Measurements from ENCODE around the gene MYPOP.

Gene MYPOP

GRCh38 chr19:45887200-45887710 is 15.2 kb downstream of the MYPOP start:
- peaks cover 13% of the 10 kb centered on the region for H3K79me1 ChIP-seq (ENCODE audit: low read depth, low read length)
- H4K91ac ChIP-seq (ENCODE audit: low read depth, low read length, poor library complexity): peak overlapping the region; percentile 32
- H2BK120ac ChIP-seq (ENCODE audit: low read depth, low read length): no peak overlapping the region
- peaks cover 0 to 4% of the 10 kb centered on the region in 2 donors for H3K9me3 ChIP-seq (replicated peaks in 1 of 2; ENCODE audit: control insufficient read depth in 2 of 2, insufficient read depth in 1 of 2, low read depth in 1 of 2, low read length in 2 of 2)
- no peak overlapping the region for H3K4ac ChIP-seq (ENCODE audit: low read length)
- H3K4me3 ChIP-seq (ENCODE audit: low read length in 2 of 2): peak overlapping the region; percentile 81 to 98
- H2BK5ac ChIP-seq (ENCODE audit: low read length): no peak overlapping the region
- H2AK5ac ChIP-seq (ENCODE audit: low read depth, low read length): peak overlapping the region; percentile 98
- H3K27ac ChIP-seq (replicated peaks; ENCODE audit: low read length): peak overlapping the region; percentile 11
- H3K27me3 ChIP-seq (ENCODE audit: control insufficient read depth in 3 of 3, insufficient read depth in 3 of 3, low read depth in 1 of 3, low read length in 3 of 3): no peaks in the 10 kb centered on the region
- peak overlapping the region; percentile 93 for H2AFZ ChIP-seq (ENCODE audit: low read length)
- no peak overlapping the region for H3K23ac ChIP-seq (ENCODE audit: low read depth, low read length, poor library complexity)
- H2BK12ac ChIP-seq (ENCODE audit: low read length): no peak overlapping the region
- H3K36me3 ChIP-seq (replicated peaks in 1 of 2; ENCODE audit: control insufficient read depth in 2 of 2, insufficient read depth in 2 of 2, low read length in 2 of 2): peaks cover 9 to 21% of the 10 kb centered on the region in 2 donors
- H3K4me2 ChIP-seq (ENCODE audit: insufficient read depth, low read length, poor library complexity, severe bottlenecking): peak overlapping the region; percentile 94
- peak overlapping the region; percentile 72 for H3K9ac ChIP-seq (ENCODE audit: low read depth, low read length, poor library complexity)
- peak overlapping the region; percentile 95 for H3K18ac ChIP-seq (ENCODE audit: low read length)
- no peak for DNase-seq (ENCODE audit: low spot score)
- peak overlapping the region; percentile 68 for H4K8ac ChIP-seq (ENCODE audit: low read depth, low read length)
- H3K4me1 ChIP-seq (ENCODE audit: control insufficient read depth in 2 of 2, insufficient read depth in 1 of 2, low read depth in 1 of 2, low read length in 2 of 2): peaks cover 8 to 15% of the 10 kb centered on the region in 2 donors
- no peak overlapping the region for H2BK15ac ChIP-seq (ENCODE audit: low read length)
- WGBS, 2 donors (ENCODE audit: extremely low coverage in 2 of 2, insufficient read length in 2 of 2, insufficient replicate concordance in 1 of 2): no CpG with 5 or more reads among the region's 10 CpGs
- H3K14ac ChIP-seq (ENCODE audit: low read length): no peak overlapping the region

GRCh38 chr19:45886427-45887199 is 15.8 kb downstream of the MYPOP start:
- DNase-seq (ENCODE audit: low spot score): peak; percentile 91
- H3K23ac ChIP-seq (ENCODE audit: low read depth, low read length, poor library complexity): peak overlapping the region; percentile 98
- H4K91ac ChIP-seq (ENCODE audit: low read depth, low read length, poor library complexity): no peak overlapping the region
- H3K27me3 ChIP-seq (ENCODE audit: control insufficient read depth in 3 of 3, insufficient read depth in 3 of 3, low read depth in 1 of 3, low read length in 3 of 3): no peaks in the 10 kb centered on the region
- peak overlapping the region; percentile 72 for H3K9ac ChIP-seq (ENCODE audit: low read depth, low read length, poor library complexity)
- no CpG with 5 or more reads among the region's 32 CpGs for WGBS, 2 donors (ENCODE audit: extremely low coverage in 2 of 2, insufficient read length in 2 of 2, insufficient replicate concordance in 1 of 2)
- peak overlapping the region; percentile 98 for H2AK5ac ChIP-seq (ENCODE audit: low read depth, low read length)
- H2BK15ac ChIP-seq (ENCODE audit: low read length): no peak overlapping the region
- peaks cover 13% of the 10 kb centered on the region for H3K79me1 ChIP-seq (ENCODE audit: low read depth, low read length)
- H3K27ac ChIP-seq (replicated peaks; ENCODE audit: low read length): peak overlapping the region; percentile 85
- peak overlapping the region; percentile 95 for H3K18ac ChIP-seq (ENCODE audit: low read length)
- peak overlapping the region; percentile 68 for H4K8ac ChIP-seq (ENCODE audit: low read depth, low read length)
- H2BK120ac ChIP-seq (ENCODE audit: low read depth, low read length): no peak overlapping the region
- peak overlapping the region; percentile 94 for H3K4me2 ChIP-seq (ENCODE audit: insufficient read depth, low read length, poor library complexity, severe bottlenecking)
- H3K4me1 ChIP-seq (ENCODE audit: control insufficient read depth in 2 of 2, insufficient read depth in 1 of 2, low read depth in 1 of 2, low read length in 2 of 2): peaks cover 8 to 18% of the 10 kb centered on the region in 2 donors
- H3K9me3 ChIP-seq (replicated peaks in 1 of 2; ENCODE audit: control insufficient read depth in 2 of 2, insufficient read depth in 1 of 2, low read depth in 1 of 2, low read length in 2 of 2): peaks cover 0 to 4% of the 10 kb centered on the region in 2 donors
- peak overlapping the region; percentile 93 for H2AFZ ChIP-seq (ENCODE audit: low read length)
- H3K4ac ChIP-seq (ENCODE audit: low read length): no peak overlapping the region
- H2BK5ac ChIP-seq (ENCODE audit: low read length): peak overlapping the region; percentile 95
- peaks cover 8 to 21% of the 10 kb centered on the region in 2 donors for H3K36me3 ChIP-seq (replicated peaks in 1 of 2; ENCODE audit: control insufficient read depth in 2 of 2, insufficient read depth in 2 of 2, low read length in 2 of 2)
- no peak overlapping the region for H3K14ac ChIP-seq (ENCODE audit: low read length)
- H3K4me3 ChIP-seq (ENCODE audit: low read length in 2 of 2): peak overlapping the region; percentile 89 to 98
- H2BK12ac ChIP-seq (ENCODE audit: low read length): no peak overlapping the region

DNA sequence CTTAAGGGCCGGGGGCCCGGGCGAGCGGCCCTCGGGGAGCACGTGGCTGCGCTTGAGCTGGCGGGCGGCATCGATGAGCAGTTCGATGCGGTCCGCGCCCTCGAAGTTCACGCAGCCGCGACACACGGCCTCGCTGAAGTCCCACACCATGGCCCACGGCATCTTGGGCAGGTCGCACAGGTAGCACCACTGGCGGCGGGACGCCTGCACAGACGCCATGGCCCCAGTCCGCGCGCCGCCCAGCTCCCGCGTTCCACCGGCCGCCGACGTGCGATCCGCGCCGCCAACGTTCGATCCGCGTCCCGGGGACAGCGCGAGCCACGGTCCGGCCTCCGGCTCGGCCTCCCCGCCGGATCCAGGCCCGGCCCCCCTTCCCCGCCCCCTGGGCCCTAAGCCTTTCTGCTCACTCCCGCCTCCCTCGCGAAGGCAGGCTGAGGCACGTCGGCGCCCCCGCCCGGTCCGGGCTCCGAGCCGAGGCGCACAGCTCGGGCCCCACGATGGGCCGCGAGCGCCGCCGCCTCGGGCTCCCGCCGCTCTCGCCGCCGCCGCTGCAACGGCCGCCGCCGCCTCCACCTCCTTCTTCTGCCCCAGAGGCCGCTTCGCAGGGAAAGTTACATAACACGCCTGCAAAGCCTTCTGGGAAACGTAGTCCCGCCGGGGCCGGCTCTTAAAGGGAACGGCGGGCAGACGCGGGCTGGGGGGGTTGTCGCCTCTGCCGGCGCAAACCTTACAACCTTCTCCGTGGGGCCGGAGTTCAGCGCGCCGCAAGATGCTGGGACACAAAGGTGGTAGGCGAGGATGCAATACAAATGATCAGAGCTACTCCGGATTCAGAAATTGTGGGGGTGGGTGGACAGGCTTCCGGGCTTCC is 16.6 kb downstream of the MYPOP start, which contains the start of gene IRF2BP1:
IRF2BP1 (minus strand) TSS at position 586 of the 871 bp plus-strand sequence; CDS start at position 219, 367 bp downstream.
- WGBS, 2 donors (ENCODE audit: extremely low coverage in 2 of 2, insufficient read length in 2 of 2, insufficient replicate concordance in 1 of 2): no CpG with 5 or more reads among the region's 107 CpGs
- peak within 1 kb of the TSS; percentile 68 for H4K8ac ChIP-seq (ENCODE audit: low read depth, low read length)

More for the DNA sequence above, 16.6 kb downstream of the MYPOP start, which contains the start of gene IRF2BP1:
- Histone ChIP-seq H3K79me1 (ENCODE audit: low read depth, low read length) (peaks cover 13% of the 10 kb centered on the region), H3K36me3 (replicated peaks in 1 of 2; ENCODE audit: control insufficient read depth in 2 of 2, insufficient read depth in 2 of 2, low read length in 2 of 2) (peaks cover 8 to 21% of the 10 kb centered on the region in 2 donors), H3K4me1 (ENCODE audit: control insufficient read depth in 2 of 2, insufficient read depth in 1 of 2, low read depth in 1 of 2, low read length in 2 of 2) (peaks cover 8 to 18% of the 10 kb centered on the region in 2 donors), H3K4me2 (ENCODE audit: insufficient read depth, low read length, poor library complexity, severe bottlenecking) (peak within 1 kb of the TSS; percentile 94), H3K27me3 (ENCODE audit: control insufficient read depth in 3 of 3, insufficient read depth in 3 of 3, low read depth in 1 of 3, low read length in 3 of 3) (no peaks in the 10 kb centered on the region), H3K9ac (ENCODE audit: low read depth, low read length, poor library complexity) (peak within 1 kb of the TSS; percentile 97), H2BK12ac (ENCODE audit: low read length) (peak within 1 kb of the TSS; percentile 58), H3K27ac (replicated peaks; ENCODE audit: low read length) (peak within 1 kb of the TSS; percentile 85), H3K18ac (ENCODE audit: low read length) (peak within 1 kb of the TSS; percentile 95), H2BK5ac (ENCODE audit: low read length) (peak within 1 kb of the TSS; percentile 95), H2AFZ (ENCODE audit: low read length) (peak within 1 kb of the TSS; percentile 93), H3K4ac (ENCODE audit: low read length) (peak within 1 kb of the TSS; percentile 4), H3K9me3 (replicated peaks in 1 of 2; ENCODE audit: control insufficient read depth in 2 of 2, insufficient read depth in 1 of 2, low read depth in 1 of 2, low read length in 2 of 2) (peaks cover 0 to 4% of the 10 kb centered on the region in 2 donors), H3K23ac (ENCODE audit: low read depth, low read length, poor library complexity) (peak within 1 kb of the TSS; percentile 98), H2AK5ac (ENCODE audit: low read depth, low read length) (peak within 1 kb of the TSS; percentile 98), H2BK15ac (ENCODE audit: low read length) (peak within 1 kb of the TSS; percentile 26), H2BK120ac (ENCODE audit: low read depth, low read length) (no peak within 1 kb of the TSS), H3K4me3 (ENCODE audit: low read length in 2 of 2) (peak within 1 kb of the TSS; percentile 89 to 98), H4K91ac (ENCODE audit: low read depth, low read length, poor library complexity) (no peak within 1 kb of the TSS), H3K14ac (ENCODE audit: low read length) (no peak within 1 kb of the TSS)
- peak; percentile 92 for DNase-seq (ENCODE audit: low spot score)

Data from neuronal stem cell (in vitro differentiated cells).